GM12878 (cell line): ENCODE data around the gene COL11A2. TPM values are rescaled to one million over a fixed set of nuclear protein-coding genes. Genes with fewer than 3 reads are reported as not detected.
A peak's percentile ranks its signal among the peaks of the same experiment; 100 is the strongest.

Experiments
- BACH1 ChIP-seq: fragments of 450-650 bp; IDR thresholded peaks from 2 replicates; pipeline ENCODE4 v1.6.1; 2017; ENCODE audit warnings: mild to moderate bottlenecking, borderline replicate concordance
- BHLHE40 ChIP-seq, 2 experiments: fragments of 450-650 bp in 1 of 2; IDR thresholded peaks; 2 replicates each; pipeline ENCODE4 v1.6.1; 2011 to 2017; ENCODE audit warnings: low read depth in 2 of 2, borderline replicate concordance in 1 of 2, improper control_type of control experiment in 1 of 2, low read length in 1 of 2, mild to moderate bottlenecking in 1 of 2
- CHD4 ChIP-seq: fragments of 200-600 bp; sonication (generic); IDR thresholded peaks from 2 replicates; pipeline ENCODE4 v1.6.1; 2016; ENCODE audit warnings: mild to moderate bottlenecking
- DPF2 ChIP-seq: fragments of 450-650 bp; IDR thresholded peaks from 2 replicates; pipeline ENCODE4 v1.6.1; 2017; ENCODE audit warnings: mild to moderate bottlenecking
- EGR1 ChIP-seq, 2 experiments: IDR thresholded peaks; 1 replicate in 1 of 2; 2 replicates in 1 of 2; pipeline ENCODE4 v1.6.1; 2011 to 2012; ENCODE audit warnings: low read depth in 2 of 2, low read length in 2 of 2, borderline replicate concordance in 1 of 2, mild to moderate bottlenecking in 1 of 2, moderate library complexity in 1 of 2
- IKZF1 ChIP-seq: fragments of 450-650 bp; conservative IDR thresholded peaks from 2 replicates; pipeline ENCODE4 v1.6.1; 2017; ENCODE audit warnings: antibody characterized with exemption, mild to moderate bottlenecking
- IKZF2 ChIP-seq, 2 experiments: fragments of 450-650 bp; IDR thresholded peaks; 2 replicates each; pipeline ENCODE4 v1.6.1; 2017; ENCODE audit warnings: mild to moderate bottlenecking in 2 of 2, moderate library complexity in 2 of 2
- MEF2B ChIP-seq: fragments of 450-650 bp; IDR thresholded peaks from 2 replicates; pipeline ENCODE4 v1.6.1; 2018; ENCODE audit warnings: mild to moderate bottlenecking, moderate library complexity; ENCODE audit not compliant: partially characterized antibody, poor library complexity, severe bottlenecking
- MTA2 ChIP-seq: fragments of 450-650 bp; IDR thresholded peaks from 2 replicates; pipeline ENCODE4 v1.6.1; 2016; ENCODE audit warnings: low read depth, mild to moderate bottlenecking, moderate library complexity
- MYC ChIP-seq: IDR thresholded peaks from 2 replicates; pipeline ENCODE4 v1.6.1; 2011; ENCODE audit warnings: mild to moderate bottlenecking, low read length, moderate library complexity, inconsistent platforms; ENCODE audit not compliant: insufficient read depth, insufficient replicate concordance, insufficient read length, severe bottlenecking
- NR2F1 ChIP-seq: fragments of 450-650 bp; conservative IDR thresholded peaks from 2 replicates; pipeline ENCODE4 v1.6.1; 2017; ENCODE audit warnings: mild to moderate bottlenecking
- PKNOX1 ChIP-seq: fragments of 450-650 bp; IDR thresholded peaks from 2 replicates; pipeline ENCODE4 v1.6.1; 2016; ENCODE audit warnings: mild to moderate bottlenecking
- RAD21 ChIP-seq: IDR thresholded peaks from 2 replicates; pipeline ENCODE4 v1.6.1; 2011; ENCODE audit warnings: mild to moderate bottlenecking, low read depth, low read length, moderate library complexity; ENCODE audit not compliant: insufficient read depth
- RCOR1 ChIP-seq: conservative IDR thresholded peaks from 2 replicates; pipeline ENCODE4 v1.6.1; 2012; ENCODE audit warnings: low read depth, low read length, improper control_type of control experiment
- RFX5 ChIP-seq: IDR thresholded peaks from 2 replicates; pipeline ENCODE4 v1.6.1; 2011; ENCODE audit warnings: low read depth, low read length, improper control_type of control experiment
- SMARCA5 ChIP-seq: fragments of 450-650 bp; IDR thresholded peaks from 2 replicates; pipeline ENCODE4 v1.6.1; 2017; ENCODE audit warnings: mild to moderate bottlenecking
- SMC3 ChIP-seq: IDR thresholded peaks from 2 replicates; pipeline ENCODE4 v1.6.1; 2011; ENCODE audit warnings: low read length, improper control_type of control experiment, borderline replicate concordance
- ZNF592 ChIP-seq: fragments of 450-650 bp; IDR thresholded peaks from 2 replicates; pipeline ENCODE4 v1.6.1; 2017; ENCODE audit warnings: mild to moderate bottlenecking, moderate library complexity
- ZNF687 ChIP-seq: fragments of 450-650 bp; IDR thresholded peaks from 2 replicates; pipeline ENCODE4 v1.6.1; 2017; ENCODE audit warnings: mild to moderate bottlenecking, moderate library complexity
- polyA plus RNA-seq, 11 experiments: library from polyadenylated mRNA; depleted of rRNA in 4 of 11; unstranded in 6 of 11; stranded (reverse) in 5 of 11; fragments of >200 nt; fragmentation: Nextera tagmentation in 4 of 11; fragmentation: Illumina TruSeq in 1 of 11; extraction: Ambion mirVana in 4 of 11; extraction: Trizol in 1 of 11; gene quantifications; 1 replicate in 1 of 11; 2 replicates in 10 of 11; pipeline versions ENCODE4 v1.2.1 to v1.2.3, GENCODE V29; 2011 to 2016; ENCODE audit warnings: inconsistent platforms in 2 of 11, missing spikeins in 2 of 11, low read depth in 1 of 11
- total RNA-seq, 4 experiments: library from RNA; depleted of rRNA in 3 of 4; stranded (reverse); fragments of >200 nt in 3 of 4; fragmentation: Illumina TruSeq in 1 of 4; extraction: Trizol in 1 of 4; gene quantifications; 2 replicates each; pipeline versions ENCODE4 v1.2.1 to v1.2.3, GENCODE V29; 2013 to 2021

The COL11A2 gene
- total and polyA plus RNA-seq, 10 of the 15 experiments (the other 5 are each of a cell fraction or from before 2014, with no cell fraction given): 0.03 to 0.83 (median 0.22) TPM; not detected in 1

- peak; percentile 66; the same call in 1 of the 2 replicates for TF ChIP-seq ZNF687
- peak; percentile 43; the same call in 1 of the 2 replicates for TF ChIP-seq BACH1
- TF ChIP-seq RCOR1: no peak
- peak; percentile 15 to 47; a peak in 1 of 4 replicates for TF ChIP-seq IKZF2 (IDR thresholded peaks at IDR 0.05)
- TF ChIP-seq RAD21: peak; percentile 64
- no peak for TF ChIP-seq MYC
- peak; percentile 22; the same call in 1 of the 2 replicates for TF ChIP-seq PKNOX1
- TF ChIP-seq NR2F1: peak; percentile 68
- 0 out of 2 replicates have a peak, but pooled peaks have one; percentile 33 for TF ChIP-seq ZNF592
- TF ChIP-seq SMARCA5: peak; percentile 38; the same call in 1 of the 2 replicates
- peak; percentile 35 to 56; a peak in 3 of 4 replicates for TF ChIP-seq BHLHE40 (IDR thresholded peaks at IDR 0.05; ENCODE audit: borderline replicate concordance in 1 of 2, low read depth in 2 of 2, low read length in 1 of 2)
- TF ChIP-seq DPF2: peak; percentile 64; the same call in 1 of the 2 replicates
- peak; percentile 81 for TF ChIP-seq IKZF1
- peak in 1 of 2 experiments; percentile 59; a peak in 1 of 3 replicates for TF ChIP-seq EGR1 (IDR thresholded peaks at IDR 0.05; ENCODE audit: borderline replicate concordance in 1 of 2, low read depth in 2 of 2, low read length in 2 of 2)
- TF ChIP-seq SMC3: peak; percentile 85
- no peak for TF ChIP-seq CHD4
- TF ChIP-seq MEF2B: no peak
- TF ChIP-seq RFX5: no peak
- TF ChIP-seq MTA2: no peak
Measured at GRCh38 chr6:33161354-33162331, 30.6 kb downstream of the COL11A2 start (continued).
